ENCODE results near the gene SMAD3.
"Not testable (repeated sequence)": the region's sequence is repeated elsewhere in the genome, so short reads cannot be mapped to it uniquely, and the experiment has no call there.

DNA sequence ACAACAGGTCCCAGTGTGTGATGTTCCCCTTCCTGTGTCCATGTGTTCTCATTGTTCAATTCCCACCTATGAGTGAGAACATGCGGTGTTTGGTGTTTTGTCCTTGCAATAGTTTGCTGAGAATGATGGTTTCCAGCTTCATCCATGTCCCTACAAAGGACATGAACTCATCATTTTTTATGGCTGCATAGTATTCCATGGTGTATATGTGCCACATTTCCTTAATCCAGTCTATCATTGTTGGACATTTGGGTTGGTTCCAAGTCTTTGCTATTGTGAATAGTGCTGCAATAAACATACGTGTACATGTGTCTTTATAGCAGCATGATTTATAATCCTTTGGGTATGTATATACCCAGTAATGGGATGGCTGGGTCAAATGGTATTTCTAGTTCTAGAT is 44.7 kb upstream of the SMAD3 start:
- TF ChIP-seq, protein P1, sequence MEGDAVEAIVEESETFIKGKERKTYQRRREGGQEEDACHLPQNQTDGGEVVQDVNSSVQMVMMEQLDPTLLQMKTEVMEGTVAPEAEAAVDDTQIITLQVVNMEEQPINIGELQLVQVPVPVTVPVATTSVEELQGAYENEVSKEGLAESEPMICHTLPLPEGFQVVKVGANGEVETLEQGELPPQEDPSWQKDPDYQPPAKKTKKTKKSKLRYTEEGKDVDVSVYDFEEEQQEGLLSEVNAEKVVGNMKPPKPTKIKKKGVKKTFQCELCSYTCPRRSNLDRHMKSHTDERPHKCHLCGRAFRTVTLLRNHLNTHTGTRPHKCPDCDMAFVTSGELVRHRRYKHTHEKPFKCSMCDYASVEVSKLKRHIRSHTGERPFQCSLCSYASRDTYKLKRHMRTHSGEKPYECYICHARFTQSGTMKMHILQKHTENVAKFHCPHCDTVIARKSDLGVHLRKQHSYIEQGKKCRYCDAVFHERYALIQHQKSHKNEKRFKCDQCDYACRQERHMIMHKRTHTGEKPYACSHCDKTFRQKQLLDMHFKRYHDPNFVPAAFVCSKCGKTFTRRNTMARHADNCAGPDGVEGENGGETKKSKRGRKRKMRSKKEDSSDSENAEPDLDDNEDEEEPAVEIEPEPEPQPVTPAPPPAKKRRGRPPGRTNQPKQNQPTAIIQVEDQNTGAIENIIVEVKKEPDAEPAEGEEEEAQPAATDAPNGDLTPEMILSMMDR (IDR thresholded peaks at IDR 0.05 in 2 of 3, conservative IDR thresholded peaks at IDR 0.05 in 1 of 3; ENCODE audit: control insufficient read depth in 2 of 3, extremely low read depth in 1 of 3, insufficient read depth in 1 of 3, low read depth in 3 of 3, low read length in 3 of 3): not testable (repeated sequence)
- TF ChIP-seq, protein P2, sequence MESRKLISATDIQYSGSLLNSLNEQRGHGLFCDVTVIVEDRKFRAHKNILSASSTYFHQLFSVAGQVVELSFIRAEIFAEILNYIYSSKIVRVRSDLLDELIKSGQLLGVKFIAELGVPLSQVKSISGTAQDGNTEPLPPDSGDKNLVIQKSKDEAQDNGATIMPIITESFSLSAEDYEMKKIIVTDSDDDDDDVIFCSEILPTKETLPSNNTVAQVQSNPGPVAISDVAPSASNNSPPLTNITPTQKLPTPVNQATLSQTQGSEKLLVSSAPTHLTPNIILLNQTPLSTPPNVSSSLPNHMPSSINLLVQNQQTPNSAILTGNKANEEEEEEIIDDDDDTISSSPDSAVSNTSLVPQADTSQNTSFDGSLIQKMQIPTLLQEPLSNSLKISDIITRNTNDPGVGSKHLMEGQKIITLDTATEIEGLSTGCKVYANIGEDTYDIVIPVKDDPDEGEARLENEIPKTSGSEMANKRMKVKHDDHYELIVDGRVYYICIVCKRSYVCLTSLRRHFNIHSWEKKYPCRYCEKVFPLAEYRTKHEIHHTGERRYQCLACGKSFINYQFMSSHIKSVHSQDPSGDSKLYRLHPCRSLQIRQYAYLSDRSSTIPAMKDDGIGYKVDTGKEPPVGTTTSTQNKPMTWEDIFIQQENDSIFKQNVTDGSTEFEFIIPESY (IDR thresholded peaks at IDR 0.05): not testable (repeated sequence)
- TF ChIP-seq ZNF274 (IDR thresholded peaks at IDR 0.05; ENCODE audit: insufficient read depth, insufficient read length); EZH2 (IDR thresholded peaks at IDR 0.05; ENCODE audit: borderline replicate concordance, control insufficient read depth, low read depth, low read length); NR2C2 (IDR thresholded peaks at IDR 0.05; ENCODE audit: borderline replicate concordance, control insufficient read depth, insufficient read length, low read depth); POLR2A (IDR thresholded peaks at IDR 0.05; ENCODE audit: low read depth, low read length); POLR2AphosphoS5 (IDR thresholded peaks at IDR 0.05; ENCODE audit: low read length); ZNF24 (IDR thresholded peaks at IDR 0.05): not testable (repeated sequence)
- TF ChIP-seq, protein P3, sequence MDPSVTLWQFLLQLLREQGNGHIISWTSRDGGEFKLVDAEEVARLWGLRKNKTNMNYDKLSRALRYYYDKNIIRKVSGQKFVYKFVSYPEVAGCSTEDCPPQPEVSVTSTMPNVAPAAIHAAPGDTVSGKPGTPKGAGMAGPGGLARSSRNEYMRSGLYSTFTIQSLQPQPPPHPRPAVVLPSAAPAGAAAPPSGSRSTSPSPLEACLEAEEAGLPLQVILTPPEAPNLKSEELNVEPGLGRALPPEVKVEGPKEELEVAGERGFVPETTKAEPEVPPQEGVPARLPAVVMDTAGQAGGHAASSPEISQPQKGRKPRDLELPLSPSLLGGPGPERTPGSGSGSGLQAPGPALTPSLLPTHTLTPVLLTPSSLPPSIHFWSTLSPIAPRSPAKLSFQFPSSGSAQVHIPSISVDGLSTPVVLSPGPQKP (IDR thresholded peaks at IDR 0.05; ENCODE audit: low read depth, low read length): not testable (repeated sequence)
- TF ChIP-seq, protein P4, sequence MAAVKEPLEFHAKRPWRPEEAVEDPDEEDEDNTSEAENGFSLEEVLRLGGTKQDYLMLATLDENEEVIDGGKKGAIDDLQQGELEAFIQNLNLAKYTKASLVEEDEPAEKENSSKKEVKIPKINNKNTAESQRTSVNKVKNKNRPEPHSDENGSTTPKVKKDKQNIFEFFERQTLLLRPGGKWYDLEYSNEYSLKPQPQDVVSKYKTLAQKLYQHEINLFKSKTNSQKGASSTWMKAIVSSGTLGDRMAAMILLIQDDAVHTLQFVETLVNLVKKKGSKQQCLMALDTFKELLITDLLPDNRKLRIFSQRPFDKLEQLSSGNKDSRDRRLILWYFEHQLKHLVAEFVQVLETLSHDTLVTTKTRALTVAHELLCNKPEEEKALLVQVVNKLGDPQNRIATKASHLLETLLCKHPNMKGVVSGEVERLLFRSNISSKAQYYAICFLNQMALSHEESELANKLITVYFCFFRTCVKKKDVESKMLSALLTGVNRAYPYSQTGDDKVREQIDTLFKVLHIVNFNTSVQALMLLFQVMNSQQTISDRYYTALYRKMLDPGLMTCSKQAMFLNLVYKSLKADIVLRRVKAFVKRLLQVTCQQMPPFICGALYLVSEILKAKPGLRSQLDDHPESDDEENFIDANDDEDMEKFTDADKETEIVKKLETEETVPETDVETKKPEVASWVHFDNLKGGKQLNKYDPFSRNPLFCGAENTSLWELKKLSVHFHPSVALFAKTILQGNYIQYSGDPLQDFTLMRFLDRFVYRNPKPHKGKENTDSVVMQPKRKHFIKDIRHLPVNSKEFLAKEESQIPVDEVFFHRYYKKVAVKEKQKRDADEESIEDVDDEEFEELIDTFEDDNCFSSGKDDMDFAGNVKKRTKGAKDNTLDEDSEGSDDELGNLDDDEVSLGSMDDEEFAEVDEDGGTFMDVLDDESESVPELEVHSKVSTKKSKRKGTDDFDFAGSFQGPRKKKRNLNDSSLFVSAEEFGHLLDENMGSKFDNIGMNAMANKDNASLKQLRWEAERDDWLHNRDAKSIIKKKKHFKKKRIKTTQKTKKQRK (IDR thresholded peaks at IDR 0.05; ENCODE audit: low read depth, low read length): not testable (repeated sequence)
- TF ChIP-seq, protein P5, sequence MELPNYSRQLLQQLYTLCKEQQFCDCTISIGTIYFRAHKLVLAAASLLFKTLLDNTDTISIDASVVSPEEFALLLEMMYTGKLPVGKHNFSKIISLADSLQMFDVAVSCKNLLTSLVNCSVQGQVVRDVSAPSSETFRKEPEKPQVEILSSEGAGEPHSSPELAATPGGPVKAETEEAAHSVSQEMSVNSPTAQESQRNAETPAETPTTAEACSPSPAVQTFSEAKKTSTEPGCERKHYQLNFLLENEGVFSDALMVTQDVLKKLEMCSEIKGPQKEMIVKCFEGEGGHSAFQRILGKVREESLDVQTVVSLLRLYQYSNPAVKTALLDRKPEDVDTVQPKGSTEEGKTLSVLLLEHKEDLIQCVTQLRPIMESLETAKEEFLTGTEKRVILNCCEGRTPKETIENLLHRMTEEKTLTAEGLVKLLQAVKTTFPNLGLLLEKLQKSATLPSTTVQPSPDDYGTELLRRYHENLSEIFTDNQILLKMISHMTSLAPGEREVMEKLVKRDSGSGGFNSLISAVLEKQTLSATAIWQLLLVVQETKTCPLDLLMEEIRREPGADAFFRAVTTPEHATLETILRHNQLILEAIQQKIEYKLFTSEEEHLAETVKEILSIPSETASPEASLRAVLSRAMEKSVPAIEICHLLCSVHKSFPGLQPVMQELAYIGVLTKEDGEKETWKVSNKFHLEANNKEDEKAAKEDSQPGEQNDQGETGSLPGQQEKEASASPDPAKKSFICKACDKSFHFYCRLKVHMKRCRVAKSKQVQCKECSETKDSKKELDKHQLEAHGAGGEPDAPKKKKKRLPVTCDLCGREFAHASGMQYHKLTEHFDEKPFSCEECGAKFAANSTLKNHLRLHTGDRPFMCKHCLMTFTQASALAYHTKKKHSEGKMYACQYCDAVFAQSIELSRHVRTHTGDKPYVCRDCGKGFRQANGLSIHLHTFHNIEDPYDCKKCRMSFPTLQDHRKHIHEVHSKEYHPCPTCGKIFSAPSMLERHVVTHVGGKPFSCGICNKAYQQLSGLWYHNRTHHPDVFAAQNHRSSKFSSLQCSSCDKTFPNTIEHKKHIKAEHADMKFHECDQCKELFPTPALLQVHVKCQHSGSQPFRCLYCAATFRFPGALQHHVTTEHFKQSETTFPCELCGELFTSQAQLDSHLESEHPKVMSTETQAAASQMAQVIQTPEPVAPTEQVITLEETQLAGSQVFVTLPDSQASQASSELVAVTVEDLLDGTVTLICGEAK (IDR thresholded peaks at IDR 0.05; ENCODE audit: borderline replicate concordance): not testable (repeated sequence)
